Effector memory CD4-positive, alpha-beta T cell (primary cell): ENCODE data around the gene NCK2.
A peak's percentile ranks its signal among the peaks of the same experiment; 100 is the strongest.

Experiments used
- DNase-seq, 3 donors: peaks; one replicate each; pipeline ENCODE4 v3.0.0-alpha.2; 2020
- H3K27ac ChIP-seq: 2 replicates; pipeline ENCODE4 v1.7.0; 2013; ENCODE audit warnings: mild to moderate bottlenecking, low read length, moderate library complexity; ENCODE audit not compliant: insufficient read depth, poor library complexity, severe bottlenecking
- H3K27me3 ChIP-seq: replicated peaks from 2 replicates; pipeline ENCODE4 v1.7.0; 2013; ENCODE audit warnings: mild to moderate bottlenecking, low read length; ENCODE audit not compliant: insufficient read depth, control insufficient read depth, poor library complexity, severe bottlenecking
- H3K36me3 ChIP-seq: 2 replicates; pipeline ENCODE4 v1.7.0; 2013; ENCODE audit warnings: mild to moderate bottlenecking, low read length, moderate library complexity; ENCODE audit not compliant: control insufficient read depth, insufficient read depth
- H3K4me1 ChIP-seq: 2 replicates; pipeline ENCODE4 v1.7.0; 2013; ENCODE audit warnings: low read length, mild to moderate bottlenecking; ENCODE audit not compliant: control insufficient read depth, insufficient read depth, poor library complexity, severe bottlenecking
- H3K4me3 ChIP-seq: 2 replicates; pipeline ENCODE4 v1.7.0; 2013; ENCODE audit warnings: low read length, low read depth, mild to moderate bottlenecking; ENCODE audit not compliant: insufficient read depth, poor library complexity, severe bottlenecking
- H3K9me3 ChIP-seq: 2 replicates; pipeline ENCODE4 v1.7.0; 2013; ENCODE audit warnings: mild to moderate bottlenecking, low read length, moderate library complexity; ENCODE audit not compliant: control insufficient read depth

NCK2 gene

GRCh38 chr2:105880637-105881036, 135.9 kb downstream of the NCK2 start:
- Histone ChIP-seq H3K27me3 (no peaks in the 10 kb centered on the region), H3K9me3 (no peaks in the 10 kb centered on the region), H3K27ac (no peak overlapping the region), H3K36me3 (peaks cover 35% of the 10 kb centered on the region), H3K4me3 (no peak overlapping the region), H3K4me1 (peaks cover 28% of the 10 kb centered on the region)
- no peak for DNase-seq

- no peaks in the 10 kb centered on the region for H3K9me3 ChIP-seq
- peaks cover 30% of the 10 kb centered on the region for H3K4me1 ChIP-seq
- H3K4me3 ChIP-seq = no peak overlapping the region
- peaks cover 35% of the 10 kb centered on the region for H3K36me3 ChIP-seq
- DNase-seq = no peak
- H3K27ac ChIP-seq = no peak overlapping the region
- H3K27me3 ChIP-seq = no peaks in the 10 kb centered on the region
Observed at GRCh38 chr2:105881286-105882136, 136.8 kb downstream of the NCK2 start.

- H3K27ac ChIP-seq = no peak overlapping the region
- H3K27me3 ChIP-seq = no peaks in the 10 kb centered on the region
- no peak for DNase-seq
- no peak overlapping the region for H3K4me3 ChIP-seq
- H3K4me1 ChIP-seq = peaks cover 22% of the 10 kb centered on the region
- H3K36me3 ChIP-seq = peaks cover 35% of the 10 kb centered on the region
- no peaks in the 10 kb centered on the region for H3K9me3 ChIP-seq
Observed at GRCh38 chr2:105882341-105882740, 137.6 kb downstream of the NCK2 start.

- H3K4me1 ChIP-seq = peaks cover 16% of the 10 kb centered on the region
- H3K27me3 ChIP-seq = no peaks in the 10 kb centered on the region
- no peaks in the 10 kb centered on the region for H3K9me3 ChIP-seq
- no peak for DNase-seq
- no peak overlapping the region for H3K27ac ChIP-seq
- H3K4me3 ChIP-seq = no peak overlapping the region
- H3K36me3 ChIP-seq = peaks cover 31% of the 10 kb centered on the region
Observed at GRCh38 chr2:105882920-105883435, 138.3 kb downstream of the NCK2 start.

GRCh38 chr2:105883911-105884694, 139.4 kb downstream of the NCK2 start:
- Histone ChIP-seq H3K27me3 (no peaks in the 10 kb centered on the region), H3K4me1 (peaks cover 9% of the 10 kb centered on the region), H3K36me3 (peaks cover 31% of the 10 kb centered on the region), H3K9me3 (peaks cover 4% of the 10 kb centered on the region), H3K27ac (no peak overlapping the region), H3K4me3 (no peak overlapping the region)
- no peak for DNase-seq

- H3K36me3 ChIP-seq = peaks cover 32% of the 10 kb centered on the region
- H3K4me3 ChIP-seq = no peak overlapping the region
- no peak for DNase-seq
- peaks cover 9% of the 10 kb centered on the region for H3K4me1 ChIP-seq
- H3K9me3 ChIP-seq = peaks cover 4% of the 10 kb centered on the region
- H3K27ac ChIP-seq = no peak overlapping the region
- H3K27me3 ChIP-seq = no peaks in the 10 kb centered on the region
Observed at GRCh38 chr2:105885456-105885855, 140.7 kb downstream of the NCK2 start.

GRCh38 chr2:105886029-105886454, 141.3 kb downstream of the NCK2 start:
- Histone ChIP-seq H3K27me3 (no peaks in the 10 kb centered on the region), H3K27ac (no peak overlapping the region), H3K36me3 (peaks cover 31% of the 10 kb centered on the region), H3K4me1 (peaks cover 13% of the 10 kb centered on the region), H3K9me3 (peaks cover 4% of the 10 kb centered on the region), H3K4me3 (no peak overlapping the region)
- DNase-seq = no peak

- H3K4me1 ChIP-seq = peaks cover 13% of the 10 kb centered on the region
Observed at GRCh38 chr2:105886687-105887086, 142.0 kb downstream of the NCK2 start.

GRCh38 chr2:105887256-105887655, 142.5 kb downstream of the NCK2 start:
- Histone ChIP-seq H3K27ac (peak overlapping the region; percentile 9), H3K4me1 (peaks cover 13% of the 10 kb centered on the region)

More at GRCh38 chr2:105886687-105887086, 142.0 kb downstream of the NCK2 start:
- no peak overlapping the region for H3K27ac ChIP-seq
- peaks cover 25% of the 10 kb centered on the region for H3K36me3 ChIP-seq
- no peaks in the 10 kb centered on the region for H3K27me3 ChIP-seq
- peaks cover 4% of the 10 kb centered on the region for H3K9me3 ChIP-seq
- no peak for DNase-seq
- no peak overlapping the region for H3K4me3 ChIP-seq

GRCh38 chr2:105888625-105889024, 143.9 kb downstream of the NCK2 start:
- Histone ChIP-seq H3K27me3 (no peaks in the 10 kb centered on the region), H3K9me3 (peaks cover 4% of the 10 kb centered on the region), H3K36me3 (peaks cover 19% of the 10 kb centered on the region), H3K27ac (no peak overlapping the region), H3K4me1 (peaks cover 13% of the 10 kb centered on the region), H3K4me3 (no peak overlapping the region)
- DNase-seq = no peak

More at GRCh38 chr2:105887256-105887655, 142.5 kb downstream of the NCK2 start:
- H3K27me3 ChIP-seq = no peaks in the 10 kb centered on the region
- no peak for DNase-seq
- H3K36me3 ChIP-seq = peaks cover 20% of the 10 kb centered on the region
- H3K9me3 ChIP-seq = peaks cover 4% of the 10 kb centered on the region
- H3K4me3 ChIP-seq = no peak overlapping the region
